HG03196 (cell line): ENCODE measurements around the gene AP3D1.
"Not testable (repeated sequence)": the region's sequence is repeated elsewhere in the genome, so short reads cannot be mapped to it uniquely, and the experiment has no call there.

Experiments
- ATAC-seq: cut with Tn5 transposase; IDR thresholded peaks from one replicate; pipeline ENCODE4 v1.9.1; 2021; ENCODE audit not compliant: unreplicated experiment

The AP3D1 gene

DNA sequence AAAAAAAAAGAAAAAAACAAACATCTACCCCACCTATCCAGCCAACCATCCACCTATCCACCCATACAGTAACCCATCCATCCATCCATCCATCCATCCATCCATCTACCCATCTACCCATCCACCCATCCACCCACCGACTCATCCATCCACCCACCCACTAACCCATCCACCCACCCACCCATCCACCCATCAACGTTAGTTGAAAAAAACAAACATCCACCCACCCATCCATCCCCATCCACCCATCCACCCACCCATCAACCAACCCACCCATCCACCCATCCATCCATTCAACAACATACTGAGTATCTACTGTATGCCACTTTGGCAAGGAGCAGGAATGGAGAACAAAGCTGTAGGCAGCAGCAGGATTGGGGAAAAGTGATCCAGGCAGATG is 6.1 kb upstream of the AP3D1 start:
- no peak for ATAC-seq

DNA sequence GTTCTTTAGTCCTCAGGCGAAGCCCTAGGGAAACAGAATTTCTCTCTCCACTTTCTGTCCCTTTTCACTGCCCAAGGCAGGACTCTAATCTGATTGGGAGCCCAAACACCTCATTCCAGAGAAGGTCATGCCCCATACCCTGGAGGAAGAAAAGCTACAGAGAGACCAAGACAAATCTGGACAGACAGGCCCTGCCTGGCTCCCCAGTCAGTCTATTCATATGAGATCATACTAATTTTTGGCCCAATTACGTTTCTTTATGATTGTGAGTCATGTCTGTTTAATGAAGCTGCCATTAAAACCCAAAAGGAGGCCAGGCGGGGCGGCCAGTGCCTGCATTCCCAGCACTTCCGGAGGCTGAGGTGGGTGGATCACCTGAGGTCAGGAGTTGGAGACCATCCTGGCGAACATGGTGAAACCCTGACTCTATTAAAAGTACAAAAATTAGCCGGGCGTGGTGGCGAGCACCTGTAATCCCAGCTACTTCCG is 3.3 kb upstream of the AP3D1 start:
- no peak for ATAC-seq

DNA sequence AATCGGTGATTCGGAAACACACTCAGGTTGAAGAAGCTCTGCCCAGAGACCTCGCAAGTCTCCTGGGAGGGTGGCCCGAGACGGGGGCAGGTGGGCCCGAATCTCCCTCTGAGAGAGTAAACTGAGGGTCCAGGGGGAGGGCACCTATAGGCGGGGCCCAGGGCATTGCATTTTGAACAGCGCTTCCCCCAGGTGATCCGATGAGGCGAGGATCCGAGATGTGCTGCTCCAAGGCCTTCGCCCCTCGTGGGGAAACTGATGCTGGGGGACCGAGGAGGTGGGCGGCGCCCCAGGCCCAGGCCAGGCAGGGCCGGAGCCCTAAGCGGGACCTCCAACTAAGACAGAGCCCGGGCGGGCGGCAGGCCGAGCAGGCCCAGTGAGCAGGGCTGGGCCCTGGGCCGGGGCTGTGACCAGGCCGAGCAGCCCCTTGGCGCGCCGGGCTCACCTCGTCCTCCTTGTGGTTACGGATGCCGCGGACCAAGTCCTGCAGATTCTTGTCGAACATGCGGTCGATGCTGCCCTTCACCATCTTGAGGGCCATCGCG is 500 bp downstream of the AP3D1 start:
- peak; percentile 13 for ATAC-seq

DNA sequence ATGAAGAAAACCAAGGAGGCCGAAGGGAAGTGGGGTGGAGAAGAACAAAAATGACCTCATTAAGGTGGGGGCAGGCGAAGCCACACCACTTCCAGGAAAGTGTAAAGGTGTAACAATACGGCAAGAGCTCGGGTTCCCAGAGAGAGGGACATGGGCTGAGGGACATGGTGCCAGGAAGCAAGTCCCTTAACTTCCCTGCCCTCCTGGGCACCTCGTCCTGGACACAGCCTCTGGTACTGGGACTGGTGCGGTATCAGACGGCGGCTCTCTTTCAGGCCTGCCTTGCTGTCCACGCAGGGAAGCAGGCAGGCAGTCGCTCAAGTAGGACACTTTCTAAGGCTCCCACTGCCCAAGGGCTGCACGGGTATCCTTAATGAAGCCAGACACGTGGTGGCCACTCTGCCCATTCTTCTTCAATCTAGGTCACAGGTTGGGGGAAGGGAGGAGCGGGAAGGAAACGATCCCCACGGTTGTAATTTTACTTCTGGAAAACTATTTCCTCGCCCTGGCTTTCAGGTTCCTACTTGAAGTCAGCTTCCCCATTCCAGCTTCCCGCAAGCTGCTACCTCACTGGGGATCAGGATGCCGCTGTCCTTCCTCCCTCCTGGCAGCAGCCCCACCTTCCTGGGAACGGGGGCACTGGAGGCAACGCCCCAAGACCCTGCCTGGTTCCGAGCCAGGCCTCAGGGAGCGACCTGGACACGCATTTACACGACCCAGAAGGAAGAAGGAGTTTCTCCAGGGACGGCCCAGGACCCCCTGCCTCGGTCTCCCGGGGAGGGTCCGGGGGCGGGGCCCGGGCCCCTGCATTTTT is 1.2 kb downstream of the AP3D1 start:
- ATAC-seq = no peak

DNA sequence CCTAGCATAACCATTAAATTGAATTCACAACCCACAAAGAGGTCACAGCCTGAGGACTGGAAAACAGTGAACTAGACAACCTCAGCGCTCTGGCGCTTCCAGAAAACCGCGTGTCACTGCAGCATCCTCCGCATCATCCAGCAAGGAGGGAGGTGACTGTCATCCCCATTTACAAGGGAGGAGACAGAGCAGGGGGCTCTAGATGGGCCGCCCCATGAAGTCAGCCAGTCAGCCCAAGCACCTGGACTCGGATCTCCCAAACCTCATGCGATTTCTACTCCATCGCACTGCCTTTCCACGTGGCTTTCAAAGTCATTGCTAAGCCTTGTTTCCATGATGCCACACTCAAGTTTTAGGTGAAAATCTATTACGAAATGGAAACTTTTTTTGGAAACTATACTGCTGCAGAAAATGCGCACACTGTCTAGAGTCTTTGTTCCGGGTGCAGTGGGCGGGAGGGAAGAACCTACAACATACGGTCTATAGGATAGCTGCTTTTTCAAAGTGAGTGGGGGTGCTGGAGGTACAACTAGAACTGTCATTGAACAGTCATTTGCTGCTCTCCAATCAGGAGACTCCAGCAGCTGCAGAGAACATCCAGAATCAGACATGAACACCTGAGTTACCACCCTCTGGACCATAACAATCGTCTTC is 2.8 kb downstream of the AP3D1 start:
- ATAC-seq = no peak

DNA sequence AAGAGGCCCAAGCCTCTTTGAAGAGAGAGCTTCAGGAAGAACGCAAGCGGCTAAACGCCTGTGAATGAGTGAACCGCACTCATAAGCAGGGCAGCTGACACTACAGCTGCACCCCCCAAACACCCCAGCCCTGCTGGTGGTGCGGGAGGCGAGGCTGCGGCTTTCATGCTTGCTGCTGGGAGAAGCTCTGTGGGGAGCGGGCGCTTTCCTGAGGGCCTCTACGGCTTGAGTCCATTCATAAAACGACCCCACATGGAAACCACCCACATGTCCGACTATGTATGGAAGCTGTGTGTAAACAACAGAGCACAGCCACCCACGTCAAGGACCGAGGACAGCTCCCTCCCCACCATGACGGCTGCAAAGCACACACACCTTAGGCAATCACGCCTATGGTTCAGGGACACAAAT is 5.5 kb downstream of the AP3D1 start:
- no peak for ATAC-seq

DNA sequence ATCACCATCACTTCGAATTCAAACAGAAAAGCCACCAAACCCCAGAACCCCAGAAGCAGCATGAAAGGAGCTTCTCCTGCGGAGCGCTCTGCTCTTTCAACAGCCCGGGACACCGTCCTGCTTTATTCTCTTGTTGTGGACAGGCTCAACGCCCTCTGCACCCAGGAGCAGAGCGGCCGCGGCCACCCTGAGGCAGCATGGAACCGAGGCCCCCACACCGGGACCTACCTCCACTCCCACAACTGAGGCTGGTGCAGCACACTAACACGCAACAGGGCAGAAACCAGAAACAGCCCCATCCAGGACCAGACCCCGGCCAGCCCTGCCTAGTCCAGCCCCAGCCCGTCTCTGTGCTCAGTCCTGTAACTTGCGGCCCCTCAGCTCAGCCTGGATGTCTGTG is 7.2 kb downstream of the AP3D1 start:
- no peak for ATAC-seq

DNA sequence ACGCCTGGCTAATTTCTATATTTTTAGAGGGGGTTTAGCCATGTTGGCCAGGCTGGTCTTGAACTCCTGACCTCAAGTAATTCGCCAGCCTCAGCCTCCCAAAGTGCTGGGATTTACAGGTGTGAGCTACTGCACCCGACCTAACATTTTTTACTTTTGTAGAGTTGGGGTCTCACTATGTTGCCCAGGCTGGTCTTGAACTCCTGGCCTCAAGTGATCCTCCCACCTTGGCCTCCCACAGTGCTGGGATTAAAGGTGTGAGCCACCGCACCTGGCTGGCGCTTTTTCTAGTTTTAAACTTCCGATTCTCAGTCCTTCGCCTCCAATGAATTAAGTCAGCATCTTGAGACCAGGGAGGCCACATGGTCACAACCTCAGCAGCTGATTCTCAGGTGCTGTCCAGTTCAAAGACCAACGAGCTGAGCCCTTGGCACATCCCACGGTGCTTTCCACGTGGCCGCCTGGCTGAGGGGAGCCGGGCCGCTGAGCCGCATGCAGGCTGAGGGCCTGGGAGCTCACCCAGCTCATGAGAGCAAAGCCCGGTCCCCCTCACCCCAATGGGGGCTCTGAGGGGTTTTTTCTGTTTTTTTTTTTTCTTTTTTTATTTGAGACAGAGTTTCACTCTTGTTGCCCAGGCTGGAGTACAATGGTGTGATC is 9.1 kb downstream of the AP3D1 start:
- ATAC-seq = no peak

DNA sequence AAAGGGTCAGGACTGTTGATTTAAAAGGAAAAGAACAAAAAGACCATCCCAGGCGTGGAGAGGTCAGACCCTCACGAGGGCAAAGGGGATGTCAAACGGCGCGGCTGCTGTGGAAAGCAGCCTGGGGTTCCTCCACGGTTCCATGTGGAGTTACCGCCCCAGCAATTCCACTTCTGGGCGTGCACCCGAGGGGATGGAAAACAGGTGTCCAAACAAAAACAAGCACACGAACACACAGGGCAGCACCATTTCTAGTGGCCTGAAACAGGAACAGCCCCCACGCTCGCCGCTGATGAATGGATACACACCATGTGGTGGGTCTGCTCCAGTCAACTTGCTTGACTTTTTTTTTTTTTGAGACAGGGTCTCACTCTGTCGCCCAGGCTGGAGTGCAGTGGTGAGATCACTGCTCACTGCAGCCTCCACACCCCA is 11.2 kb downstream of the AP3D1 start:
- ATAC-seq = no peak

DNA sequence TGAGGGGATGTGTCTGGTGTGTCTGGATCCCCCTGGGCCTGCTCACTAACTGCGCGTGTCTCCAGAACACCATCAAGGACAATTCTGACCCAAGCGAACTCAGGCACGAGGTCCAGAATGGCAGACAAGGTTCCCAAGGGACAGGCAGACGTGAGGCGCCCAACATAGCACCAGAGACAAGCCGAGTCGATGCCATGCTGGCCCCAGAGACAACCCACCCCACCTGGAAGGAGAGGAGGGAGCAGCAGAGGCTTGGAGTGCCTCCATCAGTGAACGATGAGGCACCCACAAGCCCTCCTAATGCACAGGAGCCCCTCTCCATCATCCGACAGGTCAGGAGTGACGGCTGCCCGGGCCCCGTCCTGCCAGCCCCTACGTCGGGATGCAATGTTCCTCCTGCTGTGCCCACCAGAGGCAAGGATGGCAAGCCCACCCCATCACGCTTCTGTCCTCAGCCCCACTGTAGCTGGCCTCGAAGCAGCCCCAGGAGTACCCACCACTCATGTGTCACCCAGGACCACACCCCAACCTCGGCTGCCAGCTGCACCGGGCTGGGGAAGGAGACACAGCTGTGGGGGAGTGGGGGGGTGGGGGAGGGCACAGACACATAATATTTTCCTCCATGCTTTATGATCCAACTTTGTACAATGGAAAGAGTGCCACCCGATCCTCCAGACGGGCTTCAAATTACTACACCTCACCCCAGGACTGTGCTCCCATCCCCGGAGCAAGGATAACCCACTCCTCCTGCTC is 11.8 kb downstream of the AP3D1 start:
- ATAC-seq = no peak

DNA sequence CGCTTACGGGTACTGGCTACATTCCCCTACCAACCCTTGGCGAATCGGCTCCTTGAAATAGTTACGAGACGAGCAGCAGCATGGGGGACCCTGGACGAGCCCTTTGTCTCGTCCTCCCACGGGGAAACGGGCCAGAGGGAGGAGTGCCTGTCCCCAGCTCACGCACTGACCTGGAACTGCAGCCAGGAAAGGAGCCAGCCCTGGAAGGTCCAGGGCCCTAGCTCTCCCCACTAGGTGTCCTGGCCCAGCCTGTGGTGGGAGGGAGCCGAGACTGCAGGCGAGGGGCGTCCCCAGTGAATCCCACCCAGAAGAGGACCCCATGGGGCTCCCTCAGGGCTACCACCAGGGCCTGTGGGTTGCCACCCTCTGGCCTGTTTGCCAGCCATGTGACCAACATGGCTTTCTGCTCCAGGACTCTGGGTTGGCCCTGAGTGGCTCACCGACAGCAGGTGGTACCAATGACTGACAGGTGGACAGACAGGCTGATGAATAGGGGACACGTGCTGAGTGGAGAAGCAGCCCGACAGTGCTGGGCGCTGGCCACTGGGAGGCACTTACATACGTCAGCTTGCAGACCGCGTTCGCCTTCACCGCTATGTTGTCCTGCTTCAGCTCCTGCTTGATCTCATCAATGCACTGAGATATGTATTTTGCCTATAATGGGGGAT is 13.2 kb downstream of the AP3D1 start:
- no peak for ATAC-seq

DNA sequence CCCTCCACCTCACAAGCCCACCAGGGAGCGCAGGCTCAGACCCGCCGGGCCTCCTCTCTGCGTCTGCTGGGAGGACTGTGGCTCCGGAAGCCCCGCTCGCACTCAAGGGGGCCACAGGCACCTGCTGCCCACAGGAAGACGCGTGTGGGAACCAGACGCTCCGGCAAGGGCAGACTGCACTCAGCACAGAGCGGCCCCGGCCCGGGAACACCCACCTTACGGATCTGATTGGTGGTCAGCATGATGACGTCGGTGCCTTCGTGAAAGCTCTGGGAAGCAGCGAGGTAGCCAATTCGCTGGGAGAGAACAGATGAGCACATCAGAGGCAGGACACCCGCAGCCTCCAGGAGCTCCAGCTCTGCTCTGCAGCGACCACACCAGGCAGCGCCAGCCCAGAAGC is 14.6 kb downstream of the AP3D1 start:
- ATAC-seq = no peak

DNA sequence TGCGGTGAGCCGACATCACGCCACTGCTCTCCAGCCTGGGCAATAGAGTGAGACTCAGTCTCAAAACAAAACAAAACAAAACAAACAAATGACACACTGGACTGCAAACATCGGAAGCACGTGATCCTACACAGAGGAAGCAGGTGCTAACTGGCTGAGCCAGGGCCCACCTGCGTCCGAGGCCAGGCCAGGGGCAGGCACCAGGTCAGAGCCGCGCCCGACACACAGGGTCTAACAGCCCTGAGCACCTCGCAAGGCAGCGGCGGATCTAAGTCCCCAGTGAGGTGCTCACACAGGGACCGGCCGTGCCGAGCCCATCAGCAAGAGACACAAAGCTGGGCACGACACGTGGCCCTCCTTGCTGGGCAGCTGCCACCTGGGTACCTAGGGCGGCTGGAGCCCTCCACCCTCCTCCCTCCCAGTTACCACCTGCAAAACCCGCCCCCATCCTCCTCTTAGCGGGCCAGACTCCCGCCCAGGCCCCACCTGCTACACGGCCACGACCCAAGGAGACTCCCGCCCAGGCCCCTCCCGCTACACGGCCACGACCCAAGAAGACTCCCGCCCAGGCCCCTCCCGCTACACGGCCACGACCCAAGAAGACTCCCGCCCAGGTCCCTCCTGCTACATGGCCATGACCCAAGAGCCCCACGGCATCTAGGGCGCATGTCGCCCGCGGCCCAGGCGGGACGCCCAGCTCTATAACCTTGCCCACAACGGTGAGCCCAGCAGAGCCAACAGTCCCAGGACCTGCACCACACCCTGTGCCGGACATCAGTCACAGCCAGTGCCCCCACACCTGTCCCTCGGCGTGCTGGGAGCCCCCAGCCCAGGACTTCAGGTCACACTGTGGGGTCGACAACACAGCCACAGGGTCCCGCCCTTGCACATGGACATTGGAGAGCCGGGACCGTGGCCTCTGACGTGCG is 15.6 kb downstream of the AP3D1 start:
- ATAC-seq = no peak

DNA sequence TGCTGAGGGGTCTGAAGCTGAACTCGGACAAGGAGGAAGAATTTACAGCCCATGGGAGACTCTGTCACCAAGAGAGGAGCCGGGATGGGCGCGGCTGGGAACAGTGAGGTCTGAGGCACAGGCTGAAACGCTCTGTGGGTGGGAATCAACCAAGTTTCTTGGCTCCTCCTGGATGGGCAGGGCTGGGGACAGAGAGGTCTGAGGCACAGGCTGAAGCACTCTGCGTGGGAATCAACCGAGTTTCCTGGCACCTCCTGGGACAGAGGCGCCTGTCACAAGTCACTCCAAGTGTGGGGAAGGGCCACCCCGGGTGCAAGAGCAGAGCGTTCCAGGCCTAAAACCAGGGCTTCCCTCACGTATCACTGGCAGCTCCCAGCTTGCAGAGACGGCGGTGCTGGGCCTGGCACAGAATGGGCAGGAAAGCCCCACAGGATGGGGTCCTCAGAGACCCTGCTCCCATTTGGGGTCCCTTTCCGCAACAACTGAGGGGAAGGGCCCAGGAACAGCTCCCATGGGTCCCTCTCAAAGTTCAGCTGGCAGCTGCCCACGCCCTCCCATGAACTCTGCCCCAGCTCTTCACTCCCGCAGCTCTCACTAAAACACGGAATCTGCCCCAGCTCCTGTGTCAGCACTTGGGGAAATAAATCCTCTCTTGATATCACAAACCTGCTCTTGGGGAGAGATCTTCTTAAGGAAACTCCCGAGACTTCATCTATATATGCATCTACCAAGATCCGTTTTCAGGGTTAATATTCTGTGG is 18.5 kb downstream of the AP3D1 start:
- no peak for ATAC-seq

DNA sequence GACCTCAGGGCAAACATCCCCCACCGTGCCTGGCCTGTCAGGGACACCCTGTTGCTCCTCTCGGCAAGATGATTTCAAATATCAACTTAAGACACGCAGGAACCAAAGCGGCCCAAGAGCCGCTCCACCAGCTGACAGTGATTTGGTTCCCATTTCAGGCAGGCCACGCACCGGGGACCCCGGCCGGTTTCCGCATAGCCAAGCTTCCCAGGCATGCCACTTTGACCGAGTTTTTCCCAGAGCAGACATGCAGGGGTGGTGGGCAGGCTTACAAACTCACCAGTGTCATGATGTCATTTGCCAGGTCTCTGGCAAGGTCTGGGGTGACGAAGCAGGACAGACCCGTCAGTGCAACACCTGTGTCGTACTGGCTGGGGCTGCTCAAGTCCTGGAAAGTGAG is 19.2 kb downstream of the AP3D1 start:
- ATAC-seq = no peak

DNA sequence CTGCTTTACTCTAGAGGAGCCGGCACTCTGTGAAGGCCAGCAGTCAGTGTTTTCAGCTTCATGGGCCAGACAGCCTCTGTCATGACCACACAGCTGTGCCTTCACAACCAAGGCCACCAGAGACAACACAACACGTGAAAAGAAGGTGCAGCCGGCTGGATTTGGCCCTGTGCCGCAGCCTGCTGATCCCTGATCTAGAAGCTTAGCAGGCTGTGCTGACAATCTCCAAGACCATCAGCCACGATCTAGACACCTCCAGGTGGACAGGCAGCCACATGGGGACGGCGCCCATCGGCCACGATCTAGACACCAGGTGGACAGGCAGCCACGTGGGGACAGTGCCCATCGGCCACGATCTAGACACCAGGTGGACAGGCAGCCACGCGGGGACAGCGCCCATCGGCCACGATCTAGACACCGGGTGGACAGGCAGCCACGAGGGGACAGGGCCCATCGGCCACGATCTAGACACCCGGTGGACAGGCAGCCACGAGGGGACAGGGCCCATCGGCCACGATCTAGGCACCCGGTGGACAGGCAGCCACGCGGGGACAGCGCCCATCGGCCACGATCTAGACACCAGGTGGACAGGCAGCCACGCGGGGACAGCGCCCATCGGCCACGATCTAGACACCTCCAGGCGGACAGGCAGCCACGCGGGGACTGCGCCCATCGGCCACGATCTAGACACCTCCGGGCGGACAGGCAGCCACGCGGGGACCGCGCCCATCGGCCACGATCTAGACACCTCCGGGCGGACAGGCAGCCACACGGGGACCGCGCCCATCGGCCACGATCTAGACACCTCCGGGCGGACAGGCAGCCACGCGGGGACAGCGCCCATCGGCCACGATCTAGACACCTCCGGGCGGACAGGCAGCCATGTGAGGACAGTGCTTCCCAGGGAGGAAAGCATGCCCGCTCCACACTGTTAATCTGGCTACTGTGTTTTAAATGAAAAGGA is 20.1 kb downstream of the AP3D1 start:
- ATAC-seq = not testable (repeated sequence)
